Panc1 (cell line): ENCODE measurements around the gene SNRPA1. TPM values are rescaled to one million over a fixed set of nuclear protein-coding genes. Genes with fewer than 3 reads are reported as not detected.
A peak's percentile ranks its signal among the peaks of the same experiment; 100 is the strongest.

Experiments used
- ATAC-seq: fragments of 200-7000 bp; cut with Tn5 transposase; 2 replicates; pipeline ENCODE4 v1.9.1; 2020; ENCODE audit warnings: mild to moderate bottlenecking, moderate library complexity
- BruUV-seq: library from RNA; stranded (reverse); fragments of 400-500 nt; replicated peaks from 2 replicates; lab custom pipeline; 2021; lab: Mats Ljungman, UMichigan
- CTCF ChIA-PET: fragments of 300-600 bp; sonication (Branson Sonifier 250); formaldehyde crosslinking; loops from one replicate; lab custom pipeline; 2022; ENCODE audit warnings: antibody characterized with exemption; lab: Charles Lee
- POLR2A ChIA-PET: fragments of 300-600 bp; sonication (Branson Sonifier 250); formaldehyde crosslinking; loops from one replicate; lab custom pipeline; 2022; ENCODE audit warnings: antibody characterized with exemption; lab: Charles Lee
- DNase-seq: peaks from one replicate; pipeline ENCODE4 v3.0.0-alpha.2; 2010; ENCODE audit warnings: low read depth, low spot score
- H3K27ac ChIP-seq: 2 replicates; pipeline ENCODE4 v1.5.1; 2011; ENCODE audit warnings: mild to moderate bottlenecking, low read length, inconsistent platforms
- H3K27me3 ChIP-seq: fragments of 200-500 bp; sonication (Bioruptor generic); 2 replicates; pipeline ENCODE4 v1.6.0; 2014; ENCODE audit warnings: low read length, inconsistent platforms; ENCODE audit not compliant: control insufficient read depth, insufficient read depth
- H3K36me3 ChIP-seq: fragments of 200-500 bp; sonication (Bioruptor generic); 2 replicates; pipeline ENCODE4 v1.5.1; 2014; ENCODE audit warnings: inconsistent platforms, mild to moderate bottlenecking, low read length, moderate library complexity; ENCODE audit not compliant: control insufficient read depth, insufficient read depth
- H3K4me1 ChIP-seq: 2 replicates; pipeline ENCODE4 v1.5.1; 2011; ENCODE audit warnings: inconsistent platforms, mild to moderate bottlenecking, low read length, moderate library complexity; ENCODE audit not compliant: control insufficient read depth, insufficient read depth
- H3K4me3 ChIP-seq, 2 experiments: 2 replicates each; pipeline ENCODE4 v1.5.1; 2011 to 2012; ENCODE audit warnings: low read depth in 2 of 2, low read length in 2 of 2, mild to moderate bottlenecking in 2 of 2, inconsistent platforms in 1 of 2, moderate library complexity in 1 of 2
- H3K9me3 ChIP-seq: fragments of 200-500 bp; sonication (Bioruptor generic); 2 replicates; pipeline ENCODE4 v1.5.1; 2014; ENCODE audit warnings: low read depth, mild to moderate bottlenecking, inconsistent platforms, low read length, moderate library complexity; ENCODE audit not compliant: control insufficient read depth, insufficient read depth
- CTCF ChIP-seq: fragments of 450-650 bp; IDR thresholded peaks from 2 replicates; pipeline ENCODE4 v1.5.1; 2017; ENCODE audit warnings: mild to moderate bottlenecking
- POLR2AphosphoS5 ChIP-seq: IDR thresholded peaks from 2 replicates; pipeline ENCODE4 v1.6.1; 2012; ENCODE audit warnings: mild to moderate bottlenecking, low read depth, low read length, moderate library complexity
- REST ChIP-seq, 2 experiments: IDR thresholded peaks; 2 replicates each; pipeline ENCODE4 v1.6.1; 2011 to 2012; ENCODE audit warnings: low read depth in 2 of 2, control low read depth in 1 of 2, low read length in 1 of 2, mild to moderate bottlenecking in 1 of 2, moderate library complexity in 1 of 2; ENCODE audit not compliant: insufficient read depth in 1 of 2
- SIN3A ChIP-seq: IDR thresholded peaks from 2 replicates; pipeline ENCODE4 v1.6.1; 2012; ENCODE audit warnings: low read depth, mild to moderate bottlenecking, low read length, moderate library complexity, borderline replicate concordance; ENCODE audit not compliant: insufficient read depth
- TCF7L2 ChIP-seq: IDR thresholded peaks from 2 replicates; pipeline ENCODE4 v1.6.1; 2011; ENCODE audit warnings: mild to moderate bottlenecking, low read depth, low read length, inconsistent platforms
- in situ Hi-C: cut with HindIII; loops from 2 replicates; pipeline ENCODE4 v1.10.0; 2016; ENCODE audit warnings: low sequenced_read_pairs, low pct_unique_long_range_greater_than_20kb
- intact Hi-C: fragments of 100-400 bp; cut with micrococcal nuclease; formaldehyde crosslinking; loops from one replicate; pipeline ENCODE4 v1.10.0; 2022; ENCODE audit not compliant: unreplicated experiment
- total RNA-seq: library from RNA; stranded (reverse); gene quantifications from one replicate; pipeline ENCODE4 v1.2.1, GENCODE V29; 2021; ENCODE audit not compliant: unreplicated experiment

SNRPA1 gene
- total RNA-seq, 1 experiment from 2014 or later, result 98.0 TPM

- POLR2A ChIA-PET, result no interaction called here
Measured at GRCh38 chr15:101295607-101296161, 636 bp upstream of the SNRPA1 start.

GRCh38 chr15:101293122-101293521 lies 1.9 kb downstream of the SNRPA1 start:
- peak overlapping the region; percentile 89 to 90 for H3K4me3 ChIP-seq
- TF ChIP-seq TCF7L2 (no peak), CTCF (no peak), POLR2AphosphoS5 (no peak), REST (IDR thresholded peaks at IDR 0.05; ENCODE audit: insufficient read depth in 1 of 2, low read depth in 2 of 2, low read length in 1 of 2) (no peak), SIN3A (no peak)
- intact Hi-C loops (no loop called here), in situ Hi-C loops (no loop called here)
- BruUV-seq, result TSS peak; percentile 61
- ChIA-PET POLR2A (interaction anchor here (0.6 kb wide), 1 partner anchor 8 kb away, joined by 3 read pairs; no protein-coding TSS in a partner anchor), CTCF (interaction anchor here (0.5 kb wide), 1 partner anchor 362 kb away, joined by 5 read pairs; no protein-coding TSS in a partner anchor)
- peaks cover 30% of the 10 kb centered on the region for H3K36me3 ChIP-seq
- ATAC-seq (no peak), DNase-seq (no peak)
- peaks cover 23% of the 10 kb centered on the region for H3K4me1 ChIP-seq
- peak overlapping the region; percentile 97 for H3K27ac ChIP-seq
- H3K9me3 ChIP-seq, result no peaks in the 10 kb centered on the region
- H3K27me3 ChIP-seq, result no peaks in the 10 kb centered on the region

More at GRCh38 chr15:101295607-101296161, 636 bp upstream of the SNRPA1 start:
- BruUV-seq, result TSS peak; percentile 89
- Histone ChIP-seq H3K27ac (peak overlapping the region; percentile 97), H3K27me3 (no peaks in the 10 kb centered on the region), H3K9me3 (no peaks in the 10 kb centered on the region), H3K4me3 (peak overlapping the region; percentile 89 to 90), H3K36me3 (peaks cover 20% of the 10 kb centered on the region), H3K4me1 (peaks cover 25% of the 10 kb centered on the region)
- in situ Hi-C loops (no loop called here), intact Hi-C loops (loop anchor here (5.0 kb wide), 2 partner anchors 197 to 282 kb away; no protein-coding TSS in a partner anchor)
- CTCF ChIA-PET, result interaction anchor here (0.6 to 0.9 kb wide), 2 partner anchors 197 to 955 kb away, joined by 5 to 6 read pairs; no protein-coding TSS in a partner anchor
- no peak for TF ChIP-seq CTCF
- TF ChIP-seq TCF7L2, result no peak
- no peak for TF ChIP-seq SIN3A
- TF ChIP-seq REST (IDR thresholded peaks at IDR 0.05; ENCODE audit: insufficient read depth in 1 of 2, low read depth in 2 of 2, low read length in 1 of 2), result no peak
- TF ChIP-seq POLR2AphosphoS5, result no peak
- DNase-seq, result no peak
- ATAC-seq, result no peak; the same call in 1 of the 2 replicates
